ENCODE data around the gene TNRC6A. TPM values are rescaled to one million over a fixed set of nuclear protein-coding genes. Genes with fewer than 3 reads are reported as not detected.

TNRC6A gene
- total and polyA plus RNA-seq, 2 of the 13 experiments (the other 11 are each of a cell fraction or from before 2014, with no cell fraction given), result 30.9 to 43.6 TPM

DNA sequence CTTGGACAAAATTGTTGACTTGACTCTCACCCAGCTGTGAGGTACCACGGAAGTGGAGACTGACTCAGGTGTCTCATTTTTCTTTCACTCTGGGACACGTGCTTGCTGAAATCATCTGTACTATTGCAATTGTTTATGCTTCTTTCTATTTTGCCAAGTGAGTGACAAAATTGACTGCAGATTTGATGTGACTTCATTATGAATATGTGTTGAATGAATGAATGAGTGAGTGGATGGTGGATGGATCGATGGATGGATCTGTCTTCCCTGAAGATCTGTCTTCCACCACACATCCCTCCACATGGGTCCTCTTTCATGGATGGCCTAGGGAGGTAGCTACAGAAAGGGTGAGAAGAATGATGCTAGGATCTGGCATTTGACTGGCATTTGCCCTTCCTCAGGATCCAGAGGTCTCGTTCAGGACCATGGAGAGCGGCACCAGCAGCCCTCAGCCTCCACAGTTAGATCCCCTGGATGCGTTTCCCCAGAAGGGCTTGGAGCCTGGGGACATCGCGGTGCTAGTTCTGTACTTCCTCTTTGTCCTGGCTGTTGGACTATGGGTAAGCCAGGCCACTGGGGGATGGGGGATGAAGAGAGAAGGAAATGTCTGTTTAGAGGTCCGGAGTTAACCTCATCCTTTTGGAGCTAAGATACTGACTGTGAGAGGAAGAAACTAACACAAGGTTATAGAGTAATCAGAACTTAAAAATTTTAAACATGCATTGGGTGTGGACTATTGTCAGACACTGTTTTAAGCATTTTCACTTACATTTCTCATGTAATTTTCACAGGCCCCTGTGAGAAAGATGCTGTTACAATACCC, 129.0 kb downstream of the TNRC6A start (continued):
- no peak for TF ChIP-seq FOXJ3 (CRISPR knock-in tag; IDR thresholded peaks at IDR 0.05; ENCODE audit: borderline replicate concordance)
- TF ChIP-seq GABPA (IDR thresholded peaks at IDR 0.05; ENCODE audit: low read depth, low read length), result no peak
- peak; percentile 53 for TF ChIP-seq GABPA (CRISPR knock-in tag; IDR thresholded peaks at IDR 0.05; ENCODE audit: low read depth)
- TF ChIP-seq, protein P1, sequence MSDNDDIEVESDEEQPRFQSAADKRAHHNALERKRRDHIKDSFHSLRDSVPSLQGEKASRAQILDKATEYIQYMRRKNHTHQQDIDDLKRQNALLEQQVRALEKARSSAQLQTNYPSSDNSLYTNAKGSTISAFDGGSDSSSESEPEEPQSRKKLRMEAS (IDR thresholded peaks at IDR 0.05), result no peak
- peak; percentile 88 for TF ChIP-seq ZBTB42 (CRISPR knock-in tag; IDR thresholded peaks at IDR 0.05)
- no peak for TF ChIP-seq NFE2L1 (CRISPR knock-in tag; IDR thresholded peaks at IDR 0.05; ENCODE audit: borderline replicate concordance)
- TF ChIP-seq MED8 (CRISPR knock-in tag; IDR thresholded peaks at IDR 0.05; ENCODE audit: insufficient replicate concordance), result no peak
- peak; percentile 92 for TF ChIP-seq HDAC2 (CRISPR knock-in tag; IDR thresholded peaks at IDR 0.05)
- peak; percentile 94 for TF ChIP-seq KLF9 (CRISPR knock-in tag; IDR thresholded peaks at IDR 0.05; ENCODE audit: low read depth)
- no peak for TF ChIP-seq SRSF9 (IDR thresholded peaks at IDR 0.05; ENCODE audit: borderline replicate concordance, insufficient read depth, low read depth, low read length, poor library complexity, severe bottlenecking)
- TF ChIP-seq MIER3 (CRISPR knock-in tag; IDR thresholded peaks at IDR 0.05; ENCODE audit: borderline replicate concordance), result peak; percentile 74; the same call in 1 of the 2 replicates
- peak; percentile 74 for TF ChIP-seq GATAD1 (CRISPR knock-in tag; IDR thresholded peaks at IDR 0.05)
- TF ChIP-seq ZBTB37 (CRISPR knock-in tag; IDR thresholded peaks at IDR 0.05), result peak; percentile 97
- TF ChIP-seq ZBTB1 (CRISPR knock-in tag; IDR thresholded peaks at IDR 0.05; ENCODE audit: borderline replicate concordance), result no peak
- peak; percentile 99 for TF ChIP-seq ZNF557 (CRISPR knock-in tag; IDR thresholded peaks at IDR 0.05)
- TF ChIP-seq, protein P2, sequence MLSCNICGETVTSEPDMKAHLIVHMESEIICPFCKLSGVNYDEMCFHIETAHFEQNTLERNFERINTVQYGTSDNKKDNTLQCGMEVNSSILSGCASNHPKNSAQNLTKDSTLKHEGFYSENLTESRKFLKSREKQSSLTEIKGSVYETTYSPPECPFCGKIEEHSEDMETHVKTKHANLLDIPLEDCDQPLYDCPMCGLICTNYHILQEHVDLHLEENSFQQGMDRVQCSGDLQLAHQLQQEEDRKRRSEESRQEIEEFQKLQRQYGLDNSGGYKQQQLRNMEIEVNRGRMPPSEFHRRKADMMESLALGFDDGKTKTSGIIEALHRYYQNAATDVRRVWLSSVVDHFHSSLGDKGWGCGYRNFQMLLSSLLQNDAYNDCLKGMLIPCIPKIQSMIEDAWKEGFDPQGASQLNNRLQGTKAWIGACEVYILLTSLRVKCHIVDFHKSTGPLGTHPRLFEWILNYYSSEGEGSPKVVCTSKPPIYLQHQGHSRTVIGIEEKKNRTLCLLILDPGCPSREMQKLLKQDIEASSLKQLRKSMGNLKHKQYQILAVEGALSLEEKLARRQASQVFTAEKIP (CRISPR knock-in tag; IDR thresholded peaks at IDR 0.05; ENCODE audit: borderline replicate concordance), result no peak
- peak; percentile 55; the same call in 1 of the 2 replicates for TF ChIP-seq JUN (CRISPR knock-in tag; IDR thresholded peaks at IDR 0.05)
- peak; percentile 96 for TF ChIP-seq MIXL1 (CRISPR knock-in tag; IDR thresholded peaks at IDR 0.05)
- TF ChIP-seq, protein P3, sequence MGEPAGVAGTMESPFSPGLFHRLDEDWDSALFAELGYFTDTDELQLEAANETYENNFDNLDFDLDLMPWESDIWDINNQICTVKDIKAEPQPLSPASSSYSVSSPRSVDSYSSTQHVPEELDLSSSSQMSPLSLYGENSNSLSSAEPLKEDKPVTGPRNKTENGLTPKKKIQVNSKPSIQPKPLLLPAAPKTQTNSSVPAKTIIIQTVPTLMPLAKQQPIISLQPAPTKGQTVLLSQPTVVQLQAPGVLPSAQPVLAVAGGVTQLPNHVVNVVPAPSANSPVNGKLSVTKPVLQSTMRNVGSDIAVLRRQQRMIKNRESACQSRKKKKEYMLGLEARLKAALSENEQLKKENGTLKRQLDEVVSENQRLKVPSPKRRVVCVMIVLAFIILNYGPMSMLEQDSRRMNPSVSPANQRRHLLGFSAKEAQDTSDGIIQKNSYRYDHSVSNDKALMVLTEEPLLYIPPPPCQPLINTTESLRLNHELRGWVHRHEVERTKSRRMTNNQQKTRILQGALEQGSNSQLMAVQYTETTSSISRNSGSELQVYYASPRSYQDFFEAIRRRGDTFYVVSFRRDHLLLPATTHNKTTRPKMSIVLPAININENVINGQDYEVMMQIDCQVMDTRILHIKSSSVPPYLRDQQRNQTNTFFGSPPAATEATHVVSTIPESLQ (CRISPR knock-in tag; conservative IDR thresholded peaks at IDR 0.05), result peak; percentile 99
- TF ChIP-seq NPAS2 (CRISPR knock-in tag; IDR thresholded peaks at IDR 0.05; ENCODE audit: borderline replicate concordance), result no peak
- TF ChIP-seq KLF12 (CRISPR knock-in tag; IDR thresholded peaks at IDR 0.05; ENCODE audit: borderline replicate concordance), result peak; percentile 82; the same call in 1 of the 2 replicates
- TF ChIP-seq ZNF781 (CRISPR knock-in tag; IDR thresholded peaks at IDR 0.05; ENCODE audit: borderline replicate concordance, not compliant biosample characterization), result peak; percentile 98
- peak; percentile 80; the same call in 1 of the 2 replicates for TF ChIP-seq ZNF3 (CRISPR knock-in tag; IDR thresholded peaks at IDR 0.05)
- no peak for TF ChIP-seq GMEB2 (CRISPR knock-in tag; IDR thresholded peaks at IDR 0.05; ENCODE audit: low read depth)
